Right renal pelvis (tissue), 4 donors: ENCODE measurements around the gene PTP4A2. TPM values are rescaled to one million over a fixed set of nuclear protein-coding genes. Genes with fewer than 3 reads are reported as not detected.
"Not testable (repeated sequence)": the region's sequence is repeated elsewhere in the genome, so short reads cannot be mapped to it uniquely, and the experiment has no call there.

ENCODE experiments used
- DNase-seq, 4 donors: peaks; one replicate each; pipeline ENCODE4 v3.0.0-alpha.2; 2013; ENCODE audit warnings: low read depth in 4 of 4, low spot score in 3 of 4, missing footprints in 1 of 4
- polyA plus RNA-seq, 4 donors: library from polyadenylated mRNA; unstranded; fragments of 120-200 nt; gene quantifications; one replicate each; pipeline ENCODE4 v1.2.1, GENCODE V29; 2013; ENCODE audit not compliant: insufficient read length in 4 of 4

The PTP4A2 gene
- polyA plus RNA-seq, 4 donors = 212 to 247 (median 238) TPM

DNA sequence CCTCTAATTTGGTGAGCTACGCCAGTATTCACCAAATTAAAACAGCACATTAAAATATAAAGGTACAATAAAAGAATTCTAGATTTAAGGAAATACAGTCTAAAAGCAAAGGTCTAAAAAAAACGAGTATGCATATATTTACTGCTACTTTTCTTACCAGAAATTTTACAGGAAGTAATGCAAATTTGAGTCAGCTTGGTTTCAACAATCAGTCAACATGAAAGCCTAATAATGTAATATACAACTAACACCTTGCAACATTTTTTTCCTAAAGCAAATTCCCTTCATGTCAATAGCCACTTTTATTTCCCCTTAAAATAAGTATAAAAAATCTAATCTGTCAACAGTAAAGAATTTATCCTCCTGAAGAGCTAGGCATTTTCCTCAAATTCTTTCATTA lies 11.9 kb downstream of the PTP4A2 start:
- DNase-seq = no peak

GRCh38 chr1:31925824-31926223 lies 12.3 kb downstream of the PTP4A2 start:
- DNase-seq = not testable (repeated sequence)

- DNase-seq = no peak
Measured at GRCh38 chr1:31924839-31925238, 13.3 kb downstream of the PTP4A2 start.

GRCh38 chr1:31923901-31924535 lies 14.2 kb downstream of the PTP4A2 start:
- DNase-seq = no peak

DNA sequence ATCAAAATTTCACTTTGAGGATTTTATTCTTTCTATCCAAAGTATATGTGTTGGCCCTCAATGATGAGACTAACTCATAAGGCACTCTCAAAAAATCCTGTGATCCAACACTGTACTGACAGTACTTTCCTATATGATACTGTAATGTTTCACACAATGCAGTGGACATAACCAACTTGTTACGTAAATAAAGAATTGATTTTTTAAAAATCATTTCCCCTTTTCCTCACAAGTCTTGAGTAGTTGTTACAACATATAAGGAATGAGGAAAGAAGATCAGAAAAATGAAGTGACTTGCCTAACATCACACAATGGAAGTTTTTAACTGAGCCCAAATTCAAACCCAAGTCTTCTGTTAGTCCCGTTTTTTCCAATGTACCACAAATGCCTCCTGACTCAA lies 17.2 kb downstream of the PTP4A2 start:
- DNase-seq = no peak

GRCh38 chr1:31919591-31919990 lies 18.6 kb downstream of the PTP4A2 start:
- no peak for DNase-seq

DNA sequence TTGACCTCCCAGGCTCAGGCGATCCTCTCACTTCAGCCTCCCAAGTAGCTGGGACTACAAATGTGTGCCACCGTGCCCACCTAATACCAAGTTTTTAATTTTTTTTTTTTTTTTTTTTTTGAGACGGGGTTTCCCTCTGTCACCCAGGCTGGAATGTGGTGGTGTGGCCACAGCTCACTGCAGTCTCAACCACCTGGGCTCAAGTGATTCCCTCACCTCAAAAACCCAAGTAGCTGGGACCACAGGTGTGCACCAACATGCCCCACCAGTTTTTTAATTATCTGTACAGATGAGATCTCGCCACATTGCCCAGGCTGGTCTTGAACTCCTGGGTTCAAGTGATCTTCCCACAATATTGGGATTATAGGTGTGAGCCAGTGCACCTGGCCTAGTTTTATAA lies 22.7 kb downstream of the PTP4A2 start:
- no peak for DNase-seq

DNA sequence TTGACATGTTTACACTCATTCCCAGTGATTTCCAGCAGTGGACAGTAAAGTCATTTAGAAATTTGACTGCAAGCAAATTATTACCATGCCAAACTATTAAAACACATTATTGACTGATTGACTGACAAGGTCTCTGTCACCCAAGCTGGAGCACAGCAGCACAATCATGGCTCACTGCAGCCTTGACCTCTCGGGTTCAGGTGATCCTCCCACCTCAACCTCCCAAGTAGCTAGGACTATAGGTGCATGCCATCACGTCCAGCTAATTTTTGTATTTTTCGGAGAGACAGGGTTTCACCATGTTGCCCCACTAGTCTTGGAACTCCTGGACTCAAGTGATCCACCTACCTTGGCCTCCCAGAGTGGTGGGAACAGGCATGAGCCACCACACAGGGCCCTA lies 24.2 kb downstream of the PTP4A2 start:
- no peak for DNase-seq

GRCh38 chr1:31912839-31913239 lies 25.3 kb downstream of the PTP4A2 start:
- no peak for DNase-seq

GRCh38 chr1:31911994-31912780 lies 26.0 kb downstream of the PTP4A2 start:
- no peak for DNase-seq

GRCh38 chr1:31910933-31911332 lies 27.2 kb downstream of the PTP4A2 start:
- no peak for DNase-seq

DNA sequence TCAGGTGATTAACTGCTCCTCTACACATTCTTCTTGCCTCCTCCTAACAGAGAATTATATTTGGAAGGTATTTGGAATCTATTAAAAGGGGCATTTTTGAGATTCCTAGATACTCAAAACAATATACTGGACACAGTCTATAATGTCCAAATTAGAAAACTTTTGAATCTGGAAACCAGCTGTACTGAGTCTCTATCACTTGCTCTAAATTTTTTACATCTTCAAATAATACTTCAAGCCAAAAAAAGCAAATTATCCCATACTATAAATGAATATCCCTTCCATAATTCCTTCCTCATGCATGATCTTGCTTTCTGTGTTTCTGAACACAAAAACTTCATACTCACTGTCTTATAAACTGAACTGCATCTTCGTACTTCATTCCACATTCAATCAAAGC lies 28.5 kb downstream of the PTP4A2 start:
- no peak for DNase-seq

DNA sequence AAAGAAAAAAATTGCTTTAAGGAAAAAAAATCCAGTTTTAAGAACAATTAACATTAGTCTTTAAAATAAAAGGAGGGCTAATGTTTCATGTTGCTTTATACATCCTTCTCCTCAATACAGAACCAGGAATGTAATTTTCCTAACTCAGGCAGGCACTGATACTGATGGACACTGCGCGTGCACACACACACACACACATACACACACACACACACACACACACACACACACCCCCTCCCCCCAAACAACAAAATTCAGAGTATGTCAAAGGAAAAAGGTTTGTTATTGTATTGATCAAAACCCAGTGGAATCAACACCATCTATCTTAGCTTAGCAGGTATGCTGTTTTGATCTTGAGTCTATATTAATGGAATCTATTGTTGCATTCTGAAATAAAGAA lies 31.6 kb downstream of the PTP4A2 start:
- no peak for DNase-seq

GRCh38 chr1:31905681-31906080 lies 32.5 kb downstream of the PTP4A2 start:
- DNase-seq = no peak

DNA sequence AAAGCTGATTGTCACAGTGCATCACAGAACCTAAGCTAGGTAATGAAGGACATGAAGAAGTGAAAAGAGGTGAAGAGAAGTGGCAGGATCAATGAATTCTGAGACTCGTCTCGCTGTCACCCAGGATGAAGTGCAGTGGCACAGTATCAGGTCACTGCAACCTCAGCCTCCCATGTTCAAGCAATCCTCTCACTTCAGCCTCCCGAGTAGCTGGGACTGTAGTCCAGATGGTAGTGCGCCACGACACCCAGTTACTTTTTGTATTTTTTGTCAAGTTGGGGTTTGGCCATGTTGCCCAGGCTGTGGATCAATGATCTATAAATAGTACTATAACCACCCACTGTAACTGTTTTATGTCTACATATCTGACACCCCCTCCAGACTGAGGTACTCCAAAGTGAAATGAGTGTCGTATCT lies 33.1 kb downstream of the PTP4A2 start:
- DNase-seq = no peak

DNA sequence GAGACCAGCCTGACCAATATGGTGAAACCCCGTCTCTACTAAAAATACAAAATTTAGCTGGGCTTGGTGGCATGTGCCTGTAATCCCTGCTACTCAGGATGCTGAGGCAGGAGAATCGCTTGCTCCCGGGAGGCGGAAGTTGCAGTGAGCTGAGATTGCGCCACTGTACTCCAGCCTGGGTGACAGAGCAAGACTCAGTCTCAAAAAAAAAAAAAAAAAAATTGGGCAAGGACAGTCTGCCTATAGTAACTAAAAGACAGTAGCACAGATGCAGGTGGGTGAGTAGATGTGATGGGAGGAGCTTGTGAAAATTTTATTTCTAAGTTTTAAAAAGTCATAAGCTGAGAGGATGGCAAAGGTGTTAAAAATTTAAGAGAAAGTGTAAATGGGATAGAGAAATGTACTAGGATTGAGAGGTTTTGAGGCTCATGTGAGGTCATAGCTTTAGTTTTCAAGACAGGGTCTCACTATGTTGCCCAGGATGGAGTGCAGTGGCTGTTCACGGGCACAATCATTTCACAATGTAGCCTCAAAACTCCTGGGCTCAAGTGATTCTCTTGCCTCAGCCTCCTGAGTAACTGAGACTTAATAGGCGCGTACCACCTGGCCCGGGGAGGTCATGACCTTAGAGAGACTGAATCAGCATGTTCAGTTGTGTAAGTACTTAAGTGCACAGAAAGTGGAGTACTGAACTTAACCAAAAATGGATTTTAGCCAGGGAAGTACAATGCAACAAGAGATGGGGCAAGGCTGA lies 33.7 kb downstream of the PTP4A2 start:
- no peak for DNase-seq

DNA sequence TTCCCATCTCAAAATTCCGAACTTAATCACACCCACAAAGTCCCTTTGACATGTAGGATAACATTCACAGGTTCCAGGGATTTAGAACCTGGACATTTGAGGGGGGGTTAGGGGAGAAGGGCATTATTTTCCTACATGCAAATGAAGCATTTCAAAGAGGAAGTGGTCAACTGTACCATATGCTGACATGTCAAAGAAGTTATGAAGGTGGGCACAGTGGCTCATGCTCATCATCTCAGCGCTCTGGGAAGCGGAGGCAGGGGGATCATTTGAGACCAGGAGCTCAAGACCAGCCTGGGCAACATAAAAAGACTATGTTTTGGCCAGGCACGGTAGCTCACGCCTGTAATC lies 35.7 kb downstream of the PTP4A2 start:
- DNase-seq = no peak

DNA sequence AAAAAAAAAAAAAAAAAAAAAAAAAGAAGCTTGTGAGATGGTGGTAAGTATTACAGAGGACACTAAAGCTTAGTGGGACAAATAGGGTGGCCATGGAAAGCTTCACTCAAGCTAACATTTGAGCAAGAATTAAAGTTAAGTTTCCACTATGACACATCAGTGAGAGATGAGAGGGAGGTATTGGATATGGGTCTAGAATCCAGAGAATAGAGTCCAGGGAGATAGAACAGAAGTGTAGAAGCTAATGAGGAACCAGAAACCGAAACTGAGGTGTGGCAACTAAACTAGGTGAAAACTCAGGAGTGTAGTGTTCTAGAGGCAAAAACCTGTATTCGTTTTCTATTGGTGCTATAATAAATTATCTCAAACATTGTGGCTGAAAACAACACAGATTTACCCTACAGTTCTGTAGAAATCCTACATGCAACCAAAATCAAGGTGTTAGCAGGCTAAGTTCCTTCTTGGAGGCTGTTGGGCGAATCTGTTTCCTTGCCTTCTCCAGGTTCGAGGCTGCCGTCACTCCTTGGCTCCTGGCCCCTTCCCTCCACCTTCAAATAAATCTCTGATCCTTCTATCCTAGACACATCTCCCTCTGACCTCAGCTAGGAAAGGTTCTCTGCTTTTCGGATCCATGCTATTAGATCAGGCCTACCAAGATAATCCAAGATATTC lies 36.2 kb downstream of the PTP4A2 start:
- no peak for DNase-seq

DNA sequence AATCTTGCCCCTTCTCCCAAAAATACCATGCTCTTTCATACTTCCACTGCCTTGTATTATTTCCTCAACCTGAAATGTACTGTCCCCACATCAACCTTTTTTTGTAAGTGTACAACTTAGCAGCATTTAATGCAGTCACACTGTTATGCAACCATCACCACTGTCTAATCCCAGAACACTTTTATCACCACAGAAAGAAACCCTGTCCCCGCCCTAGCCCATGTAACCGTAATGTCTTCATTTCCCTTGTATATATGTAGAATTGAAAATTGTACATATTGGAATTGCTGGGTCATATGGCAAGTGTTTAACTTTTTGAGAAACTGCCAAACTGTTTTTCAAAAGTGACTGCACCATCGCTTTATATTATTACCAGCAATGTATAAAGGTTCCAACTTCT lies 37.4 kb downstream of the PTP4A2 start:
- DNase-seq = no peak

GRCh38 chr1:31897526-31898100 lies 40.6 kb downstream of the PTP4A2 start:
- no peak for DNase-seq
